AG10803 (cell line): ENCODE results near the gene HIPK2.

Experiments used
- DNase-seq: peaks from one replicate; pipeline ENCODE4 v3.0.0; 2010; ENCODE audit warnings: low read depth
- H3K4me3 ChIP-seq: 2 replicates; pipeline ENCODE4 v1.5.1; 2011; ENCODE audit warnings: mild to moderate bottlenecking, low read length, control low read depth
- CTCF ChIP-seq: conservative IDR thresholded peaks from 2 replicates; pipeline ENCODE4 v1.5.1; 2011; ENCODE audit warnings: mild to moderate bottlenecking, low read length, control low read depth, inconsistent platforms

HIPK2 gene

GRCh38 chr7:139784648-139785047 is 6.8 kb upstream of the HIPK2 start:
- no peak overlapping the region for H3K4me3 ChIP-seq
- DNase-seq = no peak
- TF ChIP-seq CTCF = no peak

GRCh38 chr7:139783647-139784385 is 6.0 kb upstream of the HIPK2 start:
- DNase-seq = no peak
- no peak overlapping the region for H3K4me3 ChIP-seq
- TF ChIP-seq CTCF = no peak

- no peak for TF ChIP-seq CTCF
- H3K4me3 ChIP-seq = no peak overlapping the region
- DNase-seq = no peak
Measured at GRCh38 chr7:139782932-139783331, 5.1 kb upstream of the HIPK2 start.

GRCh38 chr7:139777133-139777891 is 486 bp downstream of the HIPK2 start:
- no peak for TF ChIP-seq CTCF
- peak; percentile 28 for DNase-seq
- H3K4me3 ChIP-seq = peak overlapping the region; percentile 72

GRCh38 chr7:139776486-139777132 is 1.2 kb downstream of the HIPK2 start:
- TF ChIP-seq CTCF = no peak
- peak; percentile 60 for DNase-seq
- peak overlapping the region; percentile 72 for H3K4me3 ChIP-seq

GRCh38 chr7:139775829-139776266 is 1.9 kb downstream of the HIPK2 start:
- peak overlapping the region; percentile 72 for H3K4me3 ChIP-seq
- TF ChIP-seq CTCF = peak; percentile 86
- DNase-seq = peak; percentile 73
